Type B pancreatic cell (in vitro differentiated cells): ENCODE measurements around the gene SLC2A9. TPM values are rescaled to one million over a fixed set of nuclear protein-coding genes. Genes with fewer than 3 reads are reported as not detected.

Experiments used
- DNase-seq: peaks from one replicate; pipeline ENCODE4 v3.0.0; 2021; ENCODE audit warnings: mixed read lengths; ENCODE audit not compliant: unreplicated experiment; ENCODE audit errors: extremely low spot score
- H3K27ac Mint-ChIP-seq: 2 replicates; pipeline ENCODE4 v1.8.0; 2021; ENCODE audit warnings: mild to moderate bottlenecking, mixed read lengths
- H3K27me3 Mint-ChIP-seq: 2 replicates; pipeline ENCODE4 v1.8.0; 2021; ENCODE audit warnings: mixed read lengths
- H3K36me3 Mint-ChIP-seq: 2 replicates; pipeline ENCODE4 v1.8.0; 2021; ENCODE audit warnings: mixed read lengths
- H3K4me1 Mint-ChIP-seq: one replicate; pipeline ENCODE4 v1.8.0; 2021; ENCODE audit warnings: mixed read lengths; ENCODE audit not compliant: unreplicated experiment
- H3K4me3 Mint-ChIP-seq: 2 replicates; pipeline ENCODE4 v1.8.0; 2021; ENCODE audit warnings: mild to moderate bottlenecking, mixed read lengths
- H3K9me3 Mint-ChIP-seq: 2 replicates; pipeline ENCODE4 v1.8.0; 2021; ENCODE audit warnings: mixed read lengths
- CTCF ChIP-seq: fragments of 200-600 bp; sonication (generic); conservative IDR thresholded peaks from 2 replicates; pipeline ENCODE4 v1.5.0; 2021; ENCODE audit warnings: antibody characterized with exemption, mild to moderate bottlenecking
- total RNA-seq: library from RNA; stranded (reverse); gene quantifications from 2 replicates; pipeline ENCODE4 v1.2.1, GENCODE V29; 2021; ENCODE audit warnings: low replicate concordance

The SLC2A9 gene
- total RNA-seq, 1 donor from 2014 or later: 2.5 TPM

- Mint-ChIP-seq H3K4me3 (no peak overlapping the region), H3K27me3 (peaks cover 12% of the 10 kb centered on the region), H3K27ac (no peak overlapping the region), H3K4me1 (no peaks in the 10 kb centered on the region), H3K9me3 (no peaks in the 10 kb centered on the region), H3K36me3 (no peaks in the 10 kb centered on the region)
- DNase-seq: no peak
- no peak for TF ChIP-seq CTCF
Observed at GRCh38 chr4:9866931-9867330, 154.4 kb downstream of the SLC2A9 start.

GRCh38 chr4:9861561-9861960 lies 159.7 kb downstream of the SLC2A9 start:
- no peaks in the 10 kb centered on the region for H3K4me1 Mint-ChIP-seq

GRCh38 chr4:9859810-9860209 lies 161.5 kb downstream of the SLC2A9 start:
- no peak for TF ChIP-seq CTCF
- no peaks in the 10 kb centered on the region for H3K4me1 Mint-ChIP-seq
- H3K36me3 Mint-ChIP-seq: no peaks in the 10 kb centered on the region
- peaks cover 27% of the 10 kb centered on the region for H3K27me3 Mint-ChIP-seq
- peaks cover 5% of the 10 kb centered on the region for H3K9me3 Mint-ChIP-seq
- DNase-seq: no peak
- H3K4me3 Mint-ChIP-seq: no peak overlapping the region
- H3K27ac Mint-ChIP-seq: no peak overlapping the region

More at GRCh38 chr4:9861561-9861960, 159.7 kb downstream of the SLC2A9 start:
- no peak for TF ChIP-seq CTCF
- no peak for DNase-seq
- Mint-ChIP-seq H3K36me3 (no peaks in the 10 kb centered on the region), H3K27me3 (peaks cover 23% of the 10 kb centered on the region), H3K4me3 (no peak overlapping the region), H3K9me3 (peaks cover 5% of the 10 kb centered on the region), H3K27ac (no peak overlapping the region)

GRCh38 chr4:9849538-9849920 lies 171.8 kb downstream of the SLC2A9 start:
- no peak for DNase-seq
- Mint-ChIP-seq H3K9me3 (peaks cover 12% of the 10 kb centered on the region), H3K4me3 (no peak overlapping the region), H3K4me1 (no peaks in the 10 kb centered on the region), H3K27ac (no peak overlapping the region), H3K27me3 (peaks cover 22% of the 10 kb centered on the region), H3K36me3 (no peaks in the 10 kb centered on the region)
- no peak for TF ChIP-seq CTCF

- no peak overlapping the region for H3K4me3 Mint-ChIP-seq
- no peak for TF ChIP-seq CTCF
- H3K4me1 Mint-ChIP-seq: no peaks in the 10 kb centered on the region
- H3K36me3 Mint-ChIP-seq: no peaks in the 10 kb centered on the region
- H3K27me3 Mint-ChIP-seq: peaks cover 23% of the 10 kb centered on the region
- no peak for DNase-seq
- no peak overlapping the region for H3K27ac Mint-ChIP-seq
- peaks cover 12% of the 10 kb centered on the region for H3K9me3 Mint-ChIP-seq
Observed at GRCh38 chr4:9847968-9848748, 173.1 kb downstream of the SLC2A9 start.
